GM19463 (cell line): Measurements from ENCODE around the gene TSPAN9.

Experiments
- ATAC-seq: cut with Tn5 transposase; IDR thresholded peaks from one replicate; pipeline ENCODE4 v1.9.1; 2021; ENCODE audit warnings: mild to moderate bottlenecking, moderate library complexity; ENCODE audit not compliant: unreplicated experiment

Gene TSPAN9

GRCh38 chr12:3326850-3327780, 249.9 kb downstream of the TSPAN9 start:
- no peak for ATAC-seq

DNA sequence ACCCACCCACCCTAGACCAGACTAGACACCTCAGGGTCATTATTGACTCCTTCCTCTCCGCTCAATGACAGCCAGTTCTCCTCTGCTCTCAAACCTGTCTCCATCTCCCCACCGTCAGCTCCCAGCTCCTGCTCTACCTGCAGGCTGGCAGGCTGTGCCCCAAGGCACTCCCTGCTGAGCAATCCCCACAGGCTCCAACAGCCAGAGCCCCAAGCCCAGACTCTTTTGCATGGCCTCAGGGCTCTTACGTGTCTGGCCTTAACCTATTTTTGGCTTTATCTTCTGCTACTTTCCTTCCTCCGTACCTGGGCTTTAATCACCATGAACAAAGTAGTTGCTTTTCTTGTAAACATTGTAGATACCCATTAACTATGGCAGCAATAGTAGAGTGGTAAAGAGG, 250.9 kb downstream of the TSPAN9 start:
- no peak for ATAC-seq

DNA sequence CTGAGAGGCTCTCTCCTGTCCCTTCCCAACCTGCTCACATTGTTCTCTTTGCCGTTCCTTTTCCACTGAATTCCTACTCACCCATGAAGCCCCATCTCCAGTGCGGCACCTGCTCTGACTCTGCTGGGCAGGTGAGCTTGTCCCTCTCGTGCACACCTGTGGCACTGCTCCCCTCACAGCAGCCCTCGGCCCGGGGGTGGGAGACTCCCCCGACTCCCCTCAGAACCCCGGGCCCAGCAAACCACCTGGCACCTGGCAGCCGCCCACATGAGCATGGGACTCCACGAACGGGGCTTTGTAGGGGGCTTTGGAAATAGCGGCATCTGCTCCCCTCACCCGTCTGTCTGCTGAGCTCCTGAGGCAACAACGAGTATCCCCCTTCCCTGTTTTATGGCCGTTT, 251.4 kb downstream of the TSPAN9 start:
- no peak for ATAC-seq

GRCh38 chr12:3329361-3329760, 252.2 kb downstream of the TSPAN9 start:
- no peak for ATAC-seq

DNA sequence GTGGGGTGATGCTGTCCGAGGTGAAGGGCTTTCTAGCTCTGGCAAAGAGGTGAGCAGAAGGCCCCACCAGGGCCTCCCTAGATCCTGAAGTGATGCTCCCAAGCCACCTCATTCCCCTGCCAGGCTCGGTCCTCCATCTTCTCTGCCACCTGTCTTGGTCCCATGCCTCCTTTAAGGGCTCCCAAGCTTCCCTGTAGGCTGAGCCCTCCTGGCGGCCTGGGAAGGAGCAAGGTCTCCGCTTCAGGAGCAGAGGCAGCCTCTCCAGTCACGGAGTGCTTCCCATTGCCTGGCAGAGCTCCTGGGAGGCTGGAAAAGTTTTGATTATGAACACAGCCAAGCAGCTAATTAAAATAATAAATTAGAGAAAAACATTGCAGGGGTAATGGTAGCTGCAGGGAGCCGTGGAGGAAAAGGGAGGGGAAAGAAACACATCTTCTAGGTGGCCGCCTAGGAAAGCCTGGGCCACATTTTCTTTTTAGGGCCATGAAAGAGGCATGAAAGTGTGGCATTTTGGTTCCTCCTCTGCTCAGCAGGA, 253.9 kb downstream of the TSPAN9 start:
- no peak for ATAC-seq

DNA sequence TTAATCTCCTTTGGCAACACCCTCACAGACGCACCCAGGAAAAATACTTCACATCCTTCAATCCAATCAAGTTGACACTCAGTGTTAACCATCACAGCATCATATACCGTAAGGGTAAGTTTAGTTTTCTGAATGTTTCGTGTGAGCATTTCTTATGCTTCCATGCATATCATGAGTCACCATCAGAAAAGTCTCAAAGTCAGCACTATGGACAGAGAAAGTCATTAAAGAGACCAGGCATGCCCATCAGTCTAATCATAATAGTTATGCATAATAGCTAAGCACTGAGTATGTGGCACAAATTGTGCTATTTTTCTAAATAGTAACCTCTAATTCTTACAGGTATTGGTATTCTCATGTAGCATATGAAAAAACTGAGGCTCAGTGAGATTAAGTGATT, 255.0 kb downstream of the TSPAN9 start:
- no peak for ATAC-seq

- ATAC-seq = no peak
These were observed 256.4 kb downstream of the TSPAN9 start for GRCh38 chr12:3333583-3333982.

GRCh38 chr12:3333991-3334391, 256.8 kb downstream of the TSPAN9 start:
- ATAC-seq = no peak

DNA sequence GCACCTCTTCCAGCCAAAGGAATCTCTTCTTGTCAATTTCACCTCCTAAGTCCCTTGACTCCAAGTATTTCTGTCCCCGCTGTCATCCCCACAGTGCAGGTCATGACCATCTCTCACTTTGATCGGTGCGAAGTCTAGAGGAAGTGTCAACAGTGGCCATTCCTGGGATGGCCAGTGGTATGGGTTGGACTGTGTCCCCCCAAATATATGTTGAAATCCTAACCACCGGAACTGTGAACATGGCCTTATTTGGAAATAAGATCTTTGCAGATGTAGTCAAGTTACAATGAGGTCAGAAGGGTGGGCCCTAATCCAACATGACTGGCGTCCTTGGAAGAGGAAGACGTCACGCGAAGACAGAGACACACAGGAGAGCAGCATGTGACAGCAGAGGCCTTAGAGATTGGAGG, 257.9 kb downstream of the TSPAN9 start:
- ATAC-seq = no peak
